ENCODE data around the gene TUBB. TPM values are rescaled to one million over a fixed set of nuclear protein-coding genes. Genes with fewer than 3 reads are reported as not detected.

TUBB gene
- total and polyA plus RNA-seq, 2 of the 8 experiments (the other 6 are each of a cell fraction or from before 2014, with no cell fraction given): 1,880 to 3,022 TPM

GRCh38 chr6:30748851-30749540 lies 28.8 kb downstream of the TUBB start:
- ChIA-PET CTCF (ENCODE audit: partially characterized antibody) (interaction anchor here (0.6 to 2.3 kb wide), 6 partner anchors 18 to 330 kb away, joined by 3 to 7 read pairs (median 4); partner anchors contain the start of gene DHX16), POLR2A (ENCODE audit: partially characterized antibody) (interaction anchor here (0.6 to 0.8 kb wide), 4 partner anchors 24 to 92 kb away, joined by 3 to 4 read pairs (median 3); no protein-coding TSS in a partner anchor)
- H3K9ac ChIP-seq (replicated peaks in 1 of 4; ENCODE audit: extremely low read depth in 1 of 4, low read depth in 3 of 4, low read length in 3 of 4): no peak overlapping the region
- 0 out of 2 replicates have a peak overlapping the region, but pooled peaks have one; percentile 41 for H2AK5ac ChIP-seq (ENCODE audit: low read depth, low read length)
- H3K36me3 ChIP-seq (ENCODE audit: control insufficient read depth in 2 of 4, insufficient read depth in 4 of 4, low read length in 3 of 4): no peaks in the 10 kb centered on the region
- no peaks in the 10 kb centered on the region for H3K79me2 ChIP-seq (ENCODE audit: control insufficient read depth in 1 of 2, insufficient read depth in 2 of 2, low read length in 2 of 2)
- H2BK120ac ChIP-seq (replicated peaks; ENCODE audit: low read depth, low read length): no peak overlapping the region
- H2BK20ac ChIP-seq (ENCODE audit: low read length): no peak overlapping the region
- no peak for FAIRE-seq
- 0 out of 2 replicates have a peak overlapping the region, but pooled peaks have one; percentile 3 for H2AFZ ChIP-seq (ENCODE audit: low read length)
- peaks cover 0 to 7% (median 2%) of the 10 kb centered on the region in 4 experiments; a peak in 3 of 7 replicates for H3K4me1 ChIP-seq (replicated peaks in 1 of 4; ENCODE audit: control insufficient read depth in 3 of 4, insufficient read depth in 4 of 4, low read length in 3 of 4)
- no peak overlapping the region for H3K27ac ChIP-seq (ENCODE audit: low read depth, low read length)
- H3K56ac ChIP-seq (replicated peaks; ENCODE audit: insufficient read length, low read depth, low read length): no peak overlapping the region
- no peak overlapping the region for H3K14ac ChIP-seq (ENCODE audit: insufficient read length)
- H3K9me3 ChIP-seq (ENCODE audit: insufficient read depth in 2 of 2, low read depth in 1 of 2, low read length in 1 of 2): no peaks in the 10 kb centered on the region
- no peak for DNase-seq (ENCODE audit: low read depth in 1 of 2, low spot score in 2 of 2)
- WGBS, 2 experiments (ENCODE audit: extremely low coverage in 1 of 2, insufficient coverage in 1 of 2, insufficient read length in 1 of 2, insufficient replicate concordance in 2 of 2, low coverage in 1 of 2, low lambda C conversion rate in 2 of 2, missing lambda C conversion rate in 1 of 2): 86% methylated on average over 8 of the region's 8 CpGs; no CpG with 5 or more reads in 1 of the 2 experiments
- H2BK15ac ChIP-seq (ENCODE audit: low read length): peak overlapping the region; percentile 10; the same call in 1 of the 2 replicates
- 0 out of 2 replicates have a peak overlapping the region, but pooled peaks have one; percentile 50 for H2BK12ac ChIP-seq (ENCODE audit: low read depth, low read length)
- no peak overlapping the region for H3K23ac ChIP-seq (ENCODE audit: insufficient read length)
- H3K4me3 ChIP-seq (ENCODE audit: extremely low read depth in 1 of 4, insufficient read depth in 2 of 4, low read depth in 3 of 4, low read length in 4 of 4): no peak overlapping the region
- H3K79me1 ChIP-seq (ENCODE audit: low read depth, low read length): no peaks in the 10 kb centered on the region
- H3K4me2 ChIP-seq (ENCODE audit: insufficient read depth in 1 of 2, low read depth in 2 of 2, low read length in 2 of 2): no peak overlapping the region
- H4K8ac ChIP-seq (ENCODE audit: extremely low read depth, insufficient read depth, low read length): no peak overlapping the region
- H3K23me2 ChIP-seq (ENCODE audit: low read depth, low read length): peaks cover 4% of the 10 kb centered on the region; the same call in 1 of the 2 replicates
- H3K27me3 ChIP-seq (replicated peaks in 1 of 4; ENCODE audit: control insufficient read depth in 3 of 4, extremely low read depth in 1 of 4, insufficient read depth in 3 of 4, low read length in 3 of 4): no peaks in the 10 kb centered on the region; a peak in 1 of 7 replicates
- H3K18ac ChIP-seq (ENCODE audit: extremely low read depth, low read length): no peak overlapping the region
- 0 out of 2 replicates have a peak overlapping the region, but pooled peaks have one; percentile 35 for H2BK5ac ChIP-seq (ENCODE audit: low read depth, low read length)
- H4K5ac ChIP-seq (ENCODE audit: insufficient read length, low read depth, low read length): no peak overlapping the region
- H3K4ac ChIP-seq (replicated peaks; ENCODE audit: insufficient read length, low read depth, low read length): no peak overlapping the region
- no peaks in the 10 kb centered on the region for H4K20me1 ChIP-seq (replicated peaks in 1 of 2; ENCODE audit: control insufficient read depth in 1 of 2, insufficient read depth in 2 of 2, low read length in 2 of 2)
- no peak overlapping the region for H4K91ac ChIP-seq (replicated peaks; ENCODE audit: insufficient read length, low read length)
- TF ChIP-seq NANOG (IDR thresholded peaks at IDR 0.05; ENCODE audit: insufficient read depth, low read depth, low read length, poor library complexity, severe bottlenecking) (no peak), EZH2 (IDR thresholded peaks at IDR 0.05; ENCODE audit: low read depth, low read length, severe bottlenecking) (no peak), EGR1 (IDR thresholded peaks at IDR 0.05; ENCODE audit: borderline replicate concordance, low read depth, low read length) (no peak), CBX5 (IDR thresholded peaks at IDR 0.05; ENCODE audit: low read depth, low read length) (no peak), FOSL1 (IDR thresholded peaks at IDR 0.05; ENCODE audit: insufficient read depth, low read depth, low read length) (no peak), RAD21 (IDR thresholded peaks at IDR 0.05 in 1 of 2, conservative IDR thresholded peaks at IDR 0.05 in 1 of 2; ENCODE audit: low read depth in 2 of 2, low read length in 2 of 2) (no peak), SIX5 (IDR thresholded peaks at IDR 0.05; ENCODE audit: low read depth, low read length) (no peak), HDAC2 (IDR thresholded peaks at IDR 0.05; ENCODE audit: borderline replicate concordance in 1 of 2, low read depth in 2 of 2, low read length in 2 of 2) (no peak)
